Osteoblast (primary cell): ENCODE results near the gene RNF31. TPM values are rescaled to one million over a fixed set of nuclear protein-coding genes. Genes with fewer than 3 reads are reported as not detected.

Experiments used
- DNase-seq: peaks from one replicate; pipeline ENCODE4 v3.0.0; 2011; ENCODE audit warnings: low spot score, mixed read lengths; ENCODE audit not compliant: insufficient read length; ENCODE audit errors: missing footprints
- H2AFZ ChIP-seq: 2 replicates; pipeline ENCODE4 v1.6.0; 2011; ENCODE audit warnings: mild to moderate bottlenecking, low read length
- H3K27ac ChIP-seq: 2 replicates; pipeline ENCODE4 v1.5.1; 2011; ENCODE audit warnings: mild to moderate bottlenecking, low read depth, low read length, moderate library complexity
- H3K27me3 ChIP-seq: 2 replicates; pipeline ENCODE4 v1.6.0; 2012; ENCODE audit warnings: mild to moderate bottlenecking, control low read depth, inconsistent platforms, low read length, moderate library complexity; ENCODE audit not compliant: insufficient read depth
- H3K36me3 ChIP-seq: 2 replicates; pipeline ENCODE4 v1.5.1; 2011; ENCODE audit warnings: mild to moderate bottlenecking, low read length, control low read depth, moderate library complexity; ENCODE audit not compliant: insufficient read depth
- H3K4me1 ChIP-seq: 2 replicates; pipeline ENCODE4 v1.5.1; 2011; ENCODE audit warnings: mild to moderate bottlenecking, low read length, control low read depth, moderate library complexity; ENCODE audit not compliant: insufficient read depth
- H3K4me2 ChIP-seq: 2 replicates; pipeline ENCODE4 v1.6.0; 2011; ENCODE audit warnings: mild to moderate bottlenecking, low read length; ENCODE audit not compliant: insufficient read depth
- H3K4me3 ChIP-seq: fragments of 200-600 bp; sonication (generic); 3 replicates; pipeline ENCODE4 v1.5.1; 2012; ENCODE audit warnings: mild to moderate bottlenecking, low read length, inconsistent platforms; ENCODE audit not compliant: insufficient read depth
- H3K79me2 ChIP-seq: 2 replicates; pipeline ENCODE4 v1.6.0; 2012; ENCODE audit warnings: mild to moderate bottlenecking, low read length, control low read depth, inconsistent platforms; ENCODE audit not compliant: insufficient read depth
- H3K9me3 ChIP-seq: 2 replicates; pipeline ENCODE4 v1.5.1; 2011; ENCODE audit warnings: low read depth, low read length, control low read depth
- H4K20me1 ChIP-seq: 2 replicates; pipeline ENCODE4 v1.6.0; 2012; ENCODE audit warnings: mild to moderate bottlenecking, low read length, control low read depth; ENCODE audit not compliant: insufficient read depth
- CTCF ChIP-seq: IDR thresholded peaks from 2 replicates; pipeline ENCODE4 v1.5.1; 2011; ENCODE audit warnings: mild to moderate bottlenecking, low read depth, low read length, moderate library complexity; ENCODE audit errors: extremely low read depth
- total RNA-seq: library from RNA; depleted of rRNA; stranded (reverse); fragments of >200 nt; gene quantifications from 2 replicates; pipeline ENCODE4 v1.2.3, GENCODE V29; 2012

RNF31 gene
- total RNA-seq, 1 donor: 49.6 TPM

GRCh38 chr14:24179294-24179960 lies 32.1 kb downstream of the RNF31 start:
- Histone ChIP-seq H3K4me2 (no peak overlapping the region), H3K36me3 (peaks cover 64% of the 10 kb centered on the region), H3K9me3 (no peaks in the 10 kb centered on the region), H3K4me1 (peaks cover 7% of the 10 kb centered on the region), H3K27me3 (no peaks in the 10 kb centered on the region), H3K27ac (peak overlapping the region; percentile 72), H3K79me2 (no peaks in the 10 kb centered on the region), H2AFZ (no peak overlapping the region), H4K20me1 (no peaks in the 10 kb centered on the region), H3K4me3 (no peak overlapping the region)
- peak; percentile 19 for DNase-seq
- no peak for TF ChIP-seq CTCF

- peaks cover 7% of the 10 kb centered on the region for H3K4me1 ChIP-seq
- H3K4me3 ChIP-seq: no peak overlapping the region
- DNase-seq: peak; percentile 93
- H4K20me1 ChIP-seq: no peaks in the 10 kb centered on the region
- no peaks in the 10 kb centered on the region for H3K27me3 ChIP-seq
- peaks cover 70% of the 10 kb centered on the region for H3K36me3 ChIP-seq
- H2AFZ ChIP-seq: no peak overlapping the region
- H3K4me2 ChIP-seq: no peak overlapping the region
- H3K27ac ChIP-seq: peak overlapping the region; percentile 72
- H3K9me3 ChIP-seq: no peaks in the 10 kb centered on the region
- no peak for TF ChIP-seq CTCF
- no peaks in the 10 kb centered on the region for H3K79me2 ChIP-seq
Measured at GRCh38 chr14:24179961-24180796, 32.9 kb downstream of the RNF31 start.

DNA sequence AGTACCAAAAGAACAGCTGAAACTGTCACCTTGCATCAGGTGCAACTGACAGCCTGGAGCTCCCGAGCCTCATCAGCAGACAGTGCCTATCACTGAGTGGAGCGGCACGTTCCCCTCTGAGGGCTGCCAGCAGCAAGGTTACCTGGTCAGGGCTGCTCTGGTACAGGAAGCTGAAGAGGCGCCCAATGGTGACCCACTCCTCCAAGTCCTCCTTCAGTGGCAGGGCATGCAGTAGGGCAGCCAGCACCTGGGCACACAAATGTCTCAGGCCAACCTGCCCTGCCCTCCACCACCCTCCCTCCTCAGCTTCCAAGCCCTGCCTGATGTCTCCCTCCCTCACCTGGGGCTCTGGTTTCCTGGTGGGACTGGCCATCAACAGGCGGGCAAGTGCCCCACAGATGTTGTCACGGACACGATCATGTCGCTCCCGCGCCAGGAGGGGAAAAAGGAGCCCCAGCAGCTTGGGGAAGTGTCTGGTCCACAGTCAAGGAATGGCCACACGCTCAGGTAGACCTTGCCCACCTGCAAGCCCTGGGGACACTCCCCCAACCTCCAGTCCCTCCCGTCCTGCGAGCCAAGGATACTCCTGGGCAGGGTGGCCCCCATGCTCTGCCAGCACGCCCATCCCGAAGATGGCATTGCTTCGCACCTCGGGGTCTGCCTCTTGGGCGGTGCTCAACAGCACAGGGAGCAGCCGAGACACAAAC lies 34.2 kb downstream of the RNF31 start:
- Histone ChIP-seq H3K27me3 (no peaks in the 10 kb centered on the region), H2AFZ (no peak overlapping the region), H3K4me3 (no peak overlapping the region), H3K9me3 (no peaks in the 10 kb centered on the region), H3K36me3 (peaks cover 83% of the 10 kb centered on the region), H3K4me2 (no peak overlapping the region), H3K4me1 (peaks cover 7% of the 10 kb centered on the region), H4K20me1 (no peaks in the 10 kb centered on the region), H3K79me2 (peaks cover 8% of the 10 kb centered on the region), H3K27ac (no peak overlapping the region)
- TF ChIP-seq CTCF: no peak
- peak; percentile 5 for DNase-seq
